Natural killer cell (primary cell): Measurements from ENCODE around the gene SPANXD. TPM values are rescaled to one million over a fixed set of nuclear protein-coding genes. Genes with fewer than 3 reads are reported as not detected.

Experiments
- ATAC-seq, 3 donors: fragments of 150-1000 bp in 2 of 3; fragments of 200-7000 bp in 1 of 3; cut with Tn5 transposase; 1 replicate in 1 of 3; 2 replicates in 2 of 3; pipeline ENCODE4 v1.10.0; 2021; ENCODE audit warnings: mild to moderate bottlenecking in 2 of 3, moderate library complexity in 2 of 3
- DNase-seq, 2 donors: peaks; one replicate each; pipeline versions ENCODE4 v3.0.0 to v3.0.0-alpha.2; 2013 to 2021; ENCODE audit warnings: mixed read lengths in 1 of 2
- H3K27ac ChIP-seq: one replicate; pipeline ENCODE4 v1.5.1; 2013; ENCODE audit warnings: mild to moderate bottlenecking, low read length
- H3K27me3 ChIP-seq: one replicate; pipeline ENCODE4 v1.6.1; 2013; ENCODE audit warnings: low read length; ENCODE audit not compliant: control insufficient read depth, insufficient read depth
- H3K36me3 ChIP-seq: one replicate; pipeline ENCODE4 v1.6.1; 2013; ENCODE audit warnings: low read length; ENCODE audit not compliant: control insufficient read depth, insufficient read depth
- H3K4me1 ChIP-seq: one replicate; pipeline ENCODE4 v1.6.1; 2013; ENCODE audit warnings: low read length; ENCODE audit not compliant: control insufficient read depth, insufficient read depth
- H3K4me3 ChIP-seq: one replicate; pipeline ENCODE4 v1.5.1; 2013; ENCODE audit warnings: low read length
- H3K9me3 ChIP-seq: one replicate; pipeline ENCODE4 v1.6.1; 2013; ENCODE audit warnings: low read length; ENCODE audit not compliant: control insufficient read depth, insufficient read depth
- H3K27ac Mint-ChIP-seq, 2 donors: one replicate each; pipeline ENCODE4 v1.8.0; 2022; ENCODE audit warnings: mild to moderate bottlenecking in 2 of 2, mixed read lengths in 2 of 2, moderate library complexity in 1 of 2
- H3K27me3 Mint-ChIP-seq, 2 donors: one replicate each; pipeline ENCODE4 v1.8.0; 2022; ENCODE audit warnings: low read depth in 2 of 2, mixed read lengths in 2 of 2
- H3K36me3 Mint-ChIP-seq: one replicate; pipeline ENCODE4 v1.8.0; 2022; ENCODE audit warnings: mixed read lengths
- H3K4me1 Mint-ChIP-seq, 2 donors: one replicate each; pipeline ENCODE4 v1.8.0; 2022; ENCODE audit warnings: mixed read lengths in 2 of 2
- H3K4me3 Mint-ChIP-seq: one replicate; pipeline ENCODE4 v1.8.0; 2022; ENCODE audit warnings: mild to moderate bottlenecking, moderate library complexity, mixed read lengths
- H3K9me3 Mint-ChIP-seq, 2 donors: one replicate each; pipeline ENCODE4 v1.8.0; 2022; ENCODE audit warnings: mixed read lengths in 2 of 2
- CTCF ChIP-seq: fragments of 200-600 bp; IDR thresholded peaks from one replicate; pipeline ENCODE4 v1.8.0; 2022; ENCODE audit warnings: antibody characterized with exemption
- WGBS: methylation state at CpG from one replicate; pipeline ENCODE4 v1.1.7; 2013; ENCODE audit warnings: missing lambda C conversion rate; ENCODE audit not compliant: insufficient coverage; 5-methylcytosine and 5-hydroxymethylcytosine counted together
- intact Hi-C: fragments of 100-400 bp; cut with micrococcal nuclease; formaldehyde crosslinking; loops from one replicate; pipeline ENCODE4 v1.14.2; 2022
- total RNA-seq, 4 donors: library from RNA; stranded (reverse); fragments of 120-200 nt in 1 of 4; gene quantifications; one replicate each; pipeline versions ENCODE4 v1.2.3 to v1.2.4, GENCODE V29; 2013 to 2022

The SPANXD gene
- total RNA-seq, 3 donors from 2014 or later (not counting 1 experiment from before 2014, with no cell fraction given) = not detected

- Histone ChIP-seq H3K27me3 (no peaks in the 10 kb centered on the region), H3K9me3 (no peaks in the 10 kb centered on the region), H3K27ac (no peak overlapping the region), H3K4me3 (no peak overlapping the region), H3K4me1 (no peaks in the 10 kb centered on the region), H3K36me3 (no peaks in the 10 kb centered on the region)
- no peaks in the 10 kb centered on the region for H3K4me1 Mint-ChIP-seq
- no CpG with 5 or more reads among the region's 2 CpGs for WGBS
- no peak overlapping the region for H3K27ac Mint-ChIP-seq
- H3K4me3 Mint-ChIP-seq = no peak overlapping the region
- DNase-seq = no peak
- no peaks in the 10 kb centered on the region for H3K36me3 Mint-ChIP-seq
- intact Hi-C loops = no loop called here
- peaks cover 0 to 8% of the 10 kb centered on the region in 2 donors for H3K9me3 Mint-ChIP-seq
- no peak for TF ChIP-seq CTCF
- ATAC-seq = no peak
- no peaks in the 10 kb centered on the region for H3K27me3 Mint-ChIP-seq
Measured at GRCh38 chrX:141673946-141674345, 24.6 kb downstream of the SPANXD start.

GRCh38 chrX:141669689-141670088, 28.9 kb downstream of the SPANXD start:
- no peak overlapping the region for H3K4me3 Mint-ChIP-seq
- H3K9me3 Mint-ChIP-seq = peaks cover 0 to 16% of the 10 kb centered on the region in 2 donors
- H3K4me1 Mint-ChIP-seq = no peaks in the 10 kb centered on the region
- Histone ChIP-seq H3K27me3 (no peaks in the 10 kb centered on the region), H3K9me3 (no peaks in the 10 kb centered on the region), H3K27ac (no peak overlapping the region), H3K4me1 (no peaks in the 10 kb centered on the region), H3K4me3 (no peak overlapping the region), H3K36me3 (no peaks in the 10 kb centered on the region)
- ATAC-seq (no peak), DNase-seq (no peak)
- no peak for TF ChIP-seq CTCF
- H3K36me3 Mint-ChIP-seq = no peaks in the 10 kb centered on the region
- H3K27me3 Mint-ChIP-seq = no peaks in the 10 kb centered on the region
- WGBS = no CpG with 5 or more reads among the region's 1 CpG
- no peak overlapping the region for H3K27ac Mint-ChIP-seq
- intact Hi-C loops = no loop called here

GRCh38 chrX:141668371-141668770, 30.2 kb downstream of the SPANXD start:
- Mint-ChIP-seq H3K27me3 (no peaks in the 10 kb centered on the region), H3K36me3 (no peaks in the 10 kb centered on the region), H3K9me3 (peaks cover 0 to 16% of the 10 kb centered on the region in 2 donors), H3K4me3 (no peak overlapping the region), H3K4me1 (no peaks in the 10 kb centered on the region), H3K27ac (no peak overlapping the region)
- DNase-seq (no peak), ATAC-seq (no peak)
- Histone ChIP-seq H3K27ac (no peak overlapping the region), H3K9me3 (no peaks in the 10 kb centered on the region), H3K4me1 (no peaks in the 10 kb centered on the region), H3K27me3 (no peaks in the 10 kb centered on the region), H3K4me3 (no peak overlapping the region), H3K36me3 (no peaks in the 10 kb centered on the region)
- no peak for TF ChIP-seq CTCF
- intact Hi-C loops = no loop called here
- WGBS = no CpG with 5 or more reads among the region's 4 CpGs

DNA sequence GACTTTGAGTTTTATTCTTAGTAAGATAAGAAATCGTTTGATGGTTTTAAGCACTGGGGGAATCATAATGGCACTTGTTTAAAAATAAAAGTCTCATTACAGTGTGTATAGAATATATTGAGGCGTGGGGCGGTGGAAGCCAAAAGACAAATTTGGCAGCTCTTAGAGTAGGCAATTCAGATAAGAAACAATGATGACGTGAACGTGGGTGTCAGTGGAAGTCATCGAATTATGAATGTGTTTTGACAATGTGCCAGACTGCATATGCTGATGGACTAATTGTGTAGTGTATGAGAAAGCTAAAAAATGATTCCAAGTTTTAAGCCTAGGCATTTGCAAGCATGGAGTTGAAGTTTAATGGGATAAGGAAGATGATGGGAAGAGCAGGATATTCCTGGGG, 35.8 kb downstream of the SPANXD start:
- no peak overlapping the region for H3K27ac ChIP-seq
- ATAC-seq (no peak), DNase-seq (no peak)
- H3K27me3 Mint-ChIP-seq = no peaks in the 10 kb centered on the region
- no peaks in the 10 kb centered on the region for H3K4me1 ChIP-seq
- peaks cover 2 to 15% of the 10 kb centered on the region in 2 donors for H3K9me3 Mint-ChIP-seq
- intact Hi-C loops = no loop called here
- no peaks in the 10 kb centered on the region for H3K27me3 ChIP-seq
- no peak overlapping the region for H3K4me3 Mint-ChIP-seq
- no peak overlapping the region for H3K4me3 ChIP-seq
- no peaks in the 10 kb centered on the region for H3K4me1 Mint-ChIP-seq
- 71% methylated on average over 6 of the region's 6 CpGs for WGBS
- H3K36me3 Mint-ChIP-seq = no peaks in the 10 kb centered on the region
- no peaks in the 10 kb centered on the region for H3K36me3 ChIP-seq
- H3K27ac Mint-ChIP-seq = no peak overlapping the region
- H3K9me3 ChIP-seq = no peaks in the 10 kb centered on the region
- TF ChIP-seq CTCF = no peak
